ENCODE results near the gene EID3.
"Not testable (repeated sequence)": the region's sequence is repeated elsewhere in the genome, so short reads cannot be mapped to it uniquely, and the experiment has no call there.

Gene EID3

DNA sequence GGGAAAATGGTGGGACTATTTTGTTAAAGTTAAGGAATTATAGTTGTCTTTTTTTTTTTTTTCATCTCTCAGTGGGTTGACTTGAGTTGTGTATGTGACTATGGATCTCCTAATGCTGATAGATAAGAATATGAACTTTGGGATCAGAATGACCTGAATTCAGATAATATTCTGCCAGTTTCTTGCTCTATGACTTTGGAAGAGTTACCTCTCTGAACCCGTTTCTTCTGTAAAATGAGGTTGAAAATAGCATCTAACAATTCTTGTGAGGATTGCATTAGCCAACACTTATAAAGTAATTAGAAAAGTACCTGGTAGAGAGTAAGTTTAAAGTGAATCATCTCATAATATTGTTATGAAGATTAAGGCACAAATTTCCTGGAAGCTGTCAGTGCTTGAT lies 18.4 kb downstream of the EID3 start:
- DNase-seq (ENCODE audit: extremely low read depth, insufficient read length) = no peak
- TF ChIP-seq, protein P1, sequence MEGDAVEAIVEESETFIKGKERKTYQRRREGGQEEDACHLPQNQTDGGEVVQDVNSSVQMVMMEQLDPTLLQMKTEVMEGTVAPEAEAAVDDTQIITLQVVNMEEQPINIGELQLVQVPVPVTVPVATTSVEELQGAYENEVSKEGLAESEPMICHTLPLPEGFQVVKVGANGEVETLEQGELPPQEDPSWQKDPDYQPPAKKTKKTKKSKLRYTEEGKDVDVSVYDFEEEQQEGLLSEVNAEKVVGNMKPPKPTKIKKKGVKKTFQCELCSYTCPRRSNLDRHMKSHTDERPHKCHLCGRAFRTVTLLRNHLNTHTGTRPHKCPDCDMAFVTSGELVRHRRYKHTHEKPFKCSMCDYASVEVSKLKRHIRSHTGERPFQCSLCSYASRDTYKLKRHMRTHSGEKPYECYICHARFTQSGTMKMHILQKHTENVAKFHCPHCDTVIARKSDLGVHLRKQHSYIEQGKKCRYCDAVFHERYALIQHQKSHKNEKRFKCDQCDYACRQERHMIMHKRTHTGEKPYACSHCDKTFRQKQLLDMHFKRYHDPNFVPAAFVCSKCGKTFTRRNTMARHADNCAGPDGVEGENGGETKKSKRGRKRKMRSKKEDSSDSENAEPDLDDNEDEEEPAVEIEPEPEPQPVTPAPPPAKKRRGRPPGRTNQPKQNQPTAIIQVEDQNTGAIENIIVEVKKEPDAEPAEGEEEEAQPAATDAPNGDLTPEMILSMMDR (IDR thresholded peaks at IDR 0.05; ENCODE audit: insufficient read depth, low read length, poor library complexity, severe bottlenecking) = no peak
- Histone ChIP-seq H3K36me3 (ENCODE audit: control insufficient read depth, insufficient read depth, low read length) (peaks cover 8% of the 10 kb centered on the region), H3K4me3 (replicated peaks; ENCODE audit: low read depth, low read length) (no peak overlapping the region), H3K27me3 (replicated peaks; ENCODE audit: control insufficient read depth, insufficient read depth, low read length) (no peaks in the 10 kb centered on the region)

- not testable (repeated sequence) for H3K27me3 ChIP-seq (replicated peaks; ENCODE audit: control insufficient read depth, insufficient read depth, low read length); H3K36me3 ChIP-seq (ENCODE audit: control insufficient read depth, insufficient read depth, low read length); H3K4me3 ChIP-seq (replicated peaks; ENCODE audit: low read depth, low read length); DNase-seq (ENCODE audit: extremely low read depth, insufficient read length)
These were observed 19.0 kb downstream of the EID3 start for GRCh38 chr12:104322533-104322932.

DNA sequence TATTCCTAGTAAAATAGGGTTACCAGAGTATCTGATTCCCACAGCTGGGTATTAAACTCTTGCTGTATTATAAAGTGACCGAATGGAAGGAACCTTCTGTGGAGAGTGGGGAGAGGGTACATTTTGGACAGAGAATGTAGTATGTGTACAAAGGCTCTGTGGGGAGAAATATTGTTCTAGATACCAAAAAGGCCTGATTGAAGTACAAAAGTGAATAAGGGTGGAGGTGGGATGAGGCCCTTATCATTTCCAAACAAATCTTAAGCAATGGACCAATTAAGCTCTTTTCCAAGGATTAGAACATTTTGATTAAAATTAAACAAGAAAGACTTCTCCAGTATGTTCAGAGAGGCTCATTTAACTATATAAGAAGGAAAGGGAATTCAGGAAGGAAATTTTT lies 20.4 kb downstream of the EID3 start:
- H3K4me3 ChIP-seq (replicated peaks; ENCODE audit: low read depth, low read length) = no peak overlapping the region
- no peaks in the 10 kb centered on the region for H3K27me3 ChIP-seq (replicated peaks; ENCODE audit: control insufficient read depth, insufficient read depth, low read length)
- H3K36me3 ChIP-seq (ENCODE audit: control insufficient read depth, insufficient read depth, low read length) = peaks cover 10% of the 10 kb centered on the region
- no peak for DNase-seq (ENCODE audit: extremely low read depth, insufficient read length)
- TF ChIP-seq, protein P1 (IDR thresholded peaks at IDR 0.05; ENCODE audit: insufficient read depth, low read length, poor library complexity, severe bottlenecking) = no peak

DNA sequence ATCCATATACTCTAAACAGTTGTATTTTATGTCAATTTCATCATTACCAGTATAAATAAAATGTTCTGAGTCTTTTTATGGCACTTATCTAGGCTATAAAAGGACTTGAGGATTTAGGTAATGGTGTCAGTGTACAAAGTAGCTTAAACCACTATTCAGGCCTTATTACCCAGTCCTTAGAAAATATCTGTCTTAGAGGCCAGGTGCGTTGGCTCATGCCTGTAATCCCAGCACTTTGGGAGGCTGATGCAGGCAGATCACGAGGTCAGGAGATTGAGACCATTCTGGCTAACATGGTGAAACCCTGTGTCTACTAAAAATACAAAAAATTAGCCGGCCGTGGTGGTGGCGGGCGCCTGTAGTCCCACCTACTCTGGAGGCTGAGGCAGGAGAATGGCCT lies 24.7 kb downstream of the EID3 start:
- DNase-seq (ENCODE audit: extremely low read depth, insufficient read length); H3K27me3 ChIP-seq (replicated peaks; ENCODE audit: control insufficient read depth, insufficient read depth, low read length); H3K36me3 ChIP-seq (ENCODE audit: control insufficient read depth, insufficient read depth, low read length); H3K4me3 ChIP-seq (replicated peaks; ENCODE audit: low read depth, low read length): not testable (repeated sequence)

DNA sequence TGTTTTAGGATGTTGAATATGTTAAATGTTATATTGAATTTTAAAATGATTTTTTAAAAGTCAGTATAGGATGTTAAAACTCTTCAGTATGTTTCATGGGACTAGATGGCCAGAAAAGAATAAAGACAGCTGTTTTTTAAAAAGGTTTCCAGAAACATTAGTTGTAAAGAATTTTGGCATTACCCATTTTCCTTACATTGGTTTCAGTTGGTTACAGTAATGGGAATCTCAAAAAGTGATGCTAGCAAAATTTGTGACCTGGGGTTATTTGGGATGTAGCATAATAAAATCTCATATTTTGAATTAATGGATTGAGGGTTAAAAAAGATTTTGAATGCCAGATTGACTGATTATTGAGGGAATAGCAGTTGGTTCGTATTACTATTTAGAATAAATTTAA lies 25.3 kb downstream of the EID3 start:
- TF ChIP-seq, protein P1 (IDR thresholded peaks at IDR 0.05; ENCODE audit: insufficient read depth, low read length, poor library complexity, severe bottlenecking) = no peak
- H3K4me3 ChIP-seq (replicated peaks; ENCODE audit: low read depth, low read length) = no peak overlapping the region
- H3K36me3 ChIP-seq (ENCODE audit: control insufficient read depth, insufficient read depth, low read length) = peaks cover 5% of the 10 kb centered on the region
- no peaks in the 10 kb centered on the region for H3K27me3 ChIP-seq (replicated peaks; ENCODE audit: control insufficient read depth, insufficient read depth, low read length)
- DNase-seq (ENCODE audit: extremely low read depth, insufficient read length) = no peak

DNA sequence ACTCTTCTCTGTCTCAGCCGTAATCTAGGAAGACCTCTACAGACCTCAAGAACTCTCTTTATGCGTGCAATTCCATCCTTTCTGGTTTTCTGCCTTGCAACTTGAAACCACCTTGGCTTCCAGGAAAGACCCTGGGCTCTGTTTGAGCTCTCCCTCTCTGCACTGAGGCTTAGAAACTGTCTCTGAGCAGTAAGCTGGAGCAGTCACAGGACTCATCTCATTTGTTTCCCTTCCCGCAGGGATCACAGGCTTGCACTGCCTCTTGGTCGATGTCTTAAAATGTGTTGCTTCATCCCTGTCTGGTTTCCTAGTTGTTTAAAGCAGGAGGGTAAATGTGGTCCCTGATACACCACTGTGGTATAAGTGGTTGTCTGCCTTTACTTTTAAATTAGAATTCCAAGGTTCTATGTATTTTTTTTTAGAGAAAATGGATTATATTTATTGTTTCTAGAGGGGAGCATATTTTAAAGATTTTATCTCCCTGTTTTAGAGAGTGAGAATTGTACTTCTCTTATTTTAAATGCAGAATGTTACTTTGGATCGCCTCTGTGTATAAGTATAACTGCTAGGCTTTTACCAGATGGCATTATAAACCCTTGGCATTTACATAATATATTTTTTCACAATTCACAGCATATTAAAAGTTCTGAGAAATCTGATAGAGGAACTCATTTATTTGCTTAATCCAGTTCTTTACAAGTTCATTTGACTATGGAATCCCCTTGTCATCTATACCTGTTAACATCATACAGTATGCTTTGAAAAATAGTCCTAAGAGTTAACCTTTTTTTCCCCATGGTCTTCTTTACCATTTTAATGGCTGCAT lies 26.4 kb downstream of the EID3 start:
- TF ChIP-seq, protein P1 (IDR thresholded peaks at IDR 0.05; ENCODE audit: insufficient read depth, low read length, poor library complexity, severe bottlenecking) = no peak
- Histone ChIP-seq H3K4me3 (replicated peaks; ENCODE audit: low read depth, low read length) (no peak overlapping the region), H3K36me3 (ENCODE audit: control insufficient read depth, insufficient read depth, low read length) (peaks cover 5% of the 10 kb centered on the region), H3K27me3 (replicated peaks; ENCODE audit: control insufficient read depth, insufficient read depth, low read length) (no peaks in the 10 kb centered on the region)
- DNase-seq (ENCODE audit: extremely low read depth, insufficient read length) = no peak

DNA sequence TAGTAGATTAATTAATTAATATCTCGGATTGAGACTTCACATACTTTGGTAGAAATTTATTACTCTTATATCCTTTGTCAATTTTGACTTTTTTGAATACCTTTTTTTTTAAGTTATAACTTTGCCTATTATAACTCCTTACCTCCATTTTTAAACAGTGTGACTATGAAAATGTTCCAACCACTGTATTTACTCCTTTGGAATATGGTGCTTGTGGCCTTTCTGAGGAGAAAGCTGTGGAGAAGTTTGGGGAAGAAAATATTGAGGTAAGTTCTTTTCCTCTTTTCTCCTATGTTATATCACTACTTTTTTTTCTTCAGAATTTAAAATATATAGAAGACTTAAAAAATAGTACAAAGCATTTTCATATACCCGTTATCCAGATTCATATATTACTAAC lies 27.8 kb downstream of the EID3 start:
- no peak for DNase-seq (ENCODE audit: extremely low read depth, insufficient read length)
- TF ChIP-seq, protein P1 (IDR thresholded peaks at IDR 0.05; ENCODE audit: insufficient read depth, low read length, poor library complexity, severe bottlenecking) = no peak
- peaks cover 5% of the 10 kb centered on the region for H3K36me3 ChIP-seq (ENCODE audit: control insufficient read depth, insufficient read depth, low read length)

GRCh38 chr12:104332273-104332672 lies 28.7 kb downstream of the EID3 start:
- not testable (repeated sequence) for H3K36me3 ChIP-seq (ENCODE audit: control insufficient read depth, insufficient read depth, low read length); DNase-seq (ENCODE audit: extremely low read depth, insufficient read length); H3K4me3 ChIP-seq (replicated peaks; ENCODE audit: low read depth, low read length); H3K27me3 ChIP-seq (replicated peaks; ENCODE audit: control insufficient read depth, insufficient read depth, low read length)

More for the DNA sequence above, 27.8 kb downstream of the EID3 start:
- Histone ChIP-seq H3K27me3 (replicated peaks; ENCODE audit: control insufficient read depth, insufficient read depth, low read length) (no peaks in the 10 kb centered on the region), H3K4me3 (replicated peaks; ENCODE audit: low read depth, low read length) (no peak overlapping the region)
